Smooth muscle cell (in vitro differentiated cells): ENCODE results near the gene PRRT4. TPM values are rescaled to one million over a fixed set of nuclear protein-coding genes. Genes with fewer than 3 reads are reported as not detected.
A peak's percentile ranks its signal among the peaks of the same experiment; 100 is the strongest.

Experiments
- DNase-seq: peaks from one replicate; lab custom pipeline; 2025; ENCODE audit not compliant: unreplicated experiment; lab: John Stamatoyannopoulos, UW
- H2AFZ ChIP-seq: fragments of 200-600 bp; sonication (generic); 2 replicates; pipeline ENCODE4 v1.6.0; 2016; ENCODE audit warnings: antibody characterized with exemption, low read depth, mild to moderate bottlenecking
- H3F3A ChIP-seq: fragments of 200-600 bp; sonication (generic); 2 replicates; pipeline ENCODE4 v1.6.0; 2017; ENCODE audit warnings: antibody characterized with exemption, low read depth
- H3K27ac ChIP-seq: fragments of 200-600 bp; sonication (generic); 2 replicates; pipeline ENCODE4 v1.5.1; 2016; ENCODE audit warnings: low read depth, mild to moderate bottlenecking
- H3K27me3 ChIP-seq: fragments of 200-600 bp; sonication (generic); 2 replicates; pipeline ENCODE4 v1.6.1; 2016; ENCODE audit warnings: low read depth, mild to moderate bottlenecking
- H3K36me3 ChIP-seq: fragments of 200-600 bp; sonication (generic); 2 replicates; pipeline ENCODE4 v1.5.1; 2016; ENCODE audit warnings: low read depth
- H3K4me1 ChIP-seq: fragments of 200-600 bp; sonication (generic); 2 replicates; pipeline ENCODE4 v1.5.1; 2016; ENCODE audit warnings: low read depth
- H3K4me2 ChIP-seq: fragments of 200-600 bp; sonication (generic); 2 replicates; pipeline ENCODE4 v1.6.0; 2016; ENCODE audit warnings: mild to moderate bottlenecking
- H3K4me3 ChIP-seq: fragments of 200-600 bp; sonication (generic); 2 replicates; pipeline ENCODE4 v1.5.1; 2016; ENCODE audit warnings: mild to moderate bottlenecking
- H3K79me2 ChIP-seq: fragments of 200-600 bp; sonication (generic); 2 replicates; pipeline ENCODE4 v1.6.0; 2016; ENCODE audit warnings: low read depth, mild to moderate bottlenecking
- H3K9ac ChIP-seq: fragments of 200-600 bp; sonication (generic); 2 replicates; pipeline ENCODE4 v1.6.0; 2016; ENCODE audit warnings: low read depth
- H3K9me3 ChIP-seq: fragments of 200-600 bp; sonication (generic); replicated peaks from 2 replicates; pipeline ENCODE4 v1.5.1; 2016; ENCODE audit warnings: low read depth
- H4K20me1 ChIP-seq: fragments of 200-600 bp; sonication (generic); 2 replicates; pipeline ENCODE4 v1.6.0; 2016; ENCODE audit warnings: low read depth
- CTCF ChIP-seq: fragments of 200-600 bp; sonication (generic); IDR thresholded peaks from 2 replicates; pipeline ENCODE4 v1.5.1; 2017; ENCODE audit warnings: borderline replicate concordance, mild to moderate bottlenecking, antibody characterized with exemption; ENCODE audit not compliant: insufficient read depth, poor library complexity, severe bottlenecking
- WGBS: methylation state at CpG from one replicate; pipeline ENCODE4 v1.1.7; 2016; ENCODE audit warnings: low lambda C conversion rate; 5-methylcytosine and 5-hydroxymethylcytosine counted together
- polyA plus RNA-seq: library from polyadenylated mRNA; unstranded; fragments of >200 nt; fragmentation: Nextera tagmentation; extraction: Ambion mirVana; gene quantifications from 2 replicates; pipeline ENCODE4 v1.2.1, GENCODE V29; 2016
- total RNA-seq: library from RNA; depleted of rRNA; stranded (reverse); fragments of >200 nt; gene quantifications from 2 replicates; pipeline ENCODE4 v1.2.3, GENCODE V29; 2014

Gene PRRT4
- total and polyA plus RNA-seq, 2 experiments from 2014 or later: 0.09 to 0.83 TPM

- Histone ChIP-seq H3K27ac (no peak overlapping the region), H3F3A (no peaks in the 10 kb centered on the region), H3K9ac (no peak overlapping the region), H3K9me3 (no peaks in the 10 kb centered on the region), H3K4me1 (no peaks in the 10 kb centered on the region), H3K27me3 (no peaks in the 10 kb centered on the region), H3K36me3 (no peaks in the 10 kb centered on the region), H3K4me2 (no peak overlapping the region), H4K20me1 (no peaks in the 10 kb centered on the region), H3K4me3 (no peak overlapping the region), H3K79me2 (no peaks in the 10 kb centered on the region), H2AFZ (no peak overlapping the region)
- WGBS: 65% methylated on average over 3 of the region's 3 CpGs
- TF ChIP-seq CTCF: no peak
- no peak for DNase-seq
Measured at GRCh38 chr7:128383776-128384175, 22.3 kb upstream of the PRRT4 start.

DNA sequence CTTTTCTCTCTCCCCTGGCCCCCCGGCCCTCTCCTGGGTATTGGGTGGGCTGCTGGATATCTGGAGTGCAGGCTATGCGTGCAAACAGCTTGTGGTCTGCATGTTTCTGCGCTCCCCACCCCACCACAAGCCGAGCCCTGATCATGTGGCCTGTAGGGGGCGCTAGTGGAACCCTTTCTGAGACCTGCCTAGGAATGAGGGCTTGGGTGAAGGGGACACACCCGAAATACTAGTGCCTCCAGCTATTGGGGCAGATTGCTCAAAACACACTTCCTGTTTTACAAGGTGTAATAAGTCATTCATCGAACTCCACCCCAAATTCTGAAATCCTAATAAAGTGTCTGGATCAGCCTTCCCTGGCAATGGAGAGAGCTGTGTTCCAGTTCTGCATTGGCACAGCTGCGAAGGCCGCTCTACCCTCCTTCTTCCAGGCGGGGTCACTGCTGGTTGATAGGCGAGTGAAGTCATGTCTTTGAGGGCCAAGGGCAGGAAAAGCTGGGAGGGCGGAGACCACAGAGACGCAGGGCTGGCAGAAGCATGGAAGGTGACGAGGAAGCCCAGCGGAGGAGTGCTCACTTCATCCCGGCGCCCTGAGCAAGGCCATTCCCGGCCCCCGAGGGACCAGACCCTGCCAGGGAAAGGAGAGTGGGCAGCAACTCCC is 19.8 kb upstream of the PRRT4 start:
- no peaks in the 10 kb centered on the region for H3K27me3 ChIP-seq
- no peaks in the 10 kb centered on the region for H3K9me3 ChIP-seq
- 73% methylated on average over 19 of the region's 19 CpGs for WGBS
- H3K79me2 ChIP-seq: no peaks in the 10 kb centered on the region
- H2AFZ ChIP-seq: no peak overlapping the region
- no peak overlapping the region for H3K27ac ChIP-seq
- H3K36me3 ChIP-seq: no peaks in the 10 kb centered on the region
- peak; percentile 69 for TF ChIP-seq CTCF
- no peak for DNase-seq
- no peaks in the 10 kb centered on the region for H3F3A ChIP-seq
- H3K9ac ChIP-seq: no peak overlapping the region
- no peak overlapping the region for H3K4me2 ChIP-seq
- no peak overlapping the region for H3K4me3 ChIP-seq
- no peaks in the 10 kb centered on the region for H3K4me1 ChIP-seq
- no peaks in the 10 kb centered on the region for H4K20me1 ChIP-seq

- TF ChIP-seq CTCF: no peak
- no peak overlapping the region for H3K27ac ChIP-seq
- H3K27me3 ChIP-seq: no peaks in the 10 kb centered on the region
- no peak for DNase-seq
- H3K4me3 ChIP-seq: no peak overlapping the region
- H3K36me3 ChIP-seq: no peaks in the 10 kb centered on the region
- no peaks in the 10 kb centered on the region for H4K20me1 ChIP-seq
- no peak overlapping the region for H3K9ac ChIP-seq
- 70% methylated on average over 3 of the region's 3 CpGs for WGBS
- no peak overlapping the region for H2AFZ ChIP-seq
- no peaks in the 10 kb centered on the region for H3K4me1 ChIP-seq
- H3K9me3 ChIP-seq: no peaks in the 10 kb centered on the region
- no peak overlapping the region for H3K4me2 ChIP-seq
- H3K79me2 ChIP-seq: no peaks in the 10 kb centered on the region
- no peaks in the 10 kb centered on the region for H3F3A ChIP-seq
Measured at GRCh38 chr7:128380483-128381106, 19.1 kb upstream of the PRRT4 start.
